Measurements from ENCODE around the gene PTPN23.

PTPN23 gene

DNA sequence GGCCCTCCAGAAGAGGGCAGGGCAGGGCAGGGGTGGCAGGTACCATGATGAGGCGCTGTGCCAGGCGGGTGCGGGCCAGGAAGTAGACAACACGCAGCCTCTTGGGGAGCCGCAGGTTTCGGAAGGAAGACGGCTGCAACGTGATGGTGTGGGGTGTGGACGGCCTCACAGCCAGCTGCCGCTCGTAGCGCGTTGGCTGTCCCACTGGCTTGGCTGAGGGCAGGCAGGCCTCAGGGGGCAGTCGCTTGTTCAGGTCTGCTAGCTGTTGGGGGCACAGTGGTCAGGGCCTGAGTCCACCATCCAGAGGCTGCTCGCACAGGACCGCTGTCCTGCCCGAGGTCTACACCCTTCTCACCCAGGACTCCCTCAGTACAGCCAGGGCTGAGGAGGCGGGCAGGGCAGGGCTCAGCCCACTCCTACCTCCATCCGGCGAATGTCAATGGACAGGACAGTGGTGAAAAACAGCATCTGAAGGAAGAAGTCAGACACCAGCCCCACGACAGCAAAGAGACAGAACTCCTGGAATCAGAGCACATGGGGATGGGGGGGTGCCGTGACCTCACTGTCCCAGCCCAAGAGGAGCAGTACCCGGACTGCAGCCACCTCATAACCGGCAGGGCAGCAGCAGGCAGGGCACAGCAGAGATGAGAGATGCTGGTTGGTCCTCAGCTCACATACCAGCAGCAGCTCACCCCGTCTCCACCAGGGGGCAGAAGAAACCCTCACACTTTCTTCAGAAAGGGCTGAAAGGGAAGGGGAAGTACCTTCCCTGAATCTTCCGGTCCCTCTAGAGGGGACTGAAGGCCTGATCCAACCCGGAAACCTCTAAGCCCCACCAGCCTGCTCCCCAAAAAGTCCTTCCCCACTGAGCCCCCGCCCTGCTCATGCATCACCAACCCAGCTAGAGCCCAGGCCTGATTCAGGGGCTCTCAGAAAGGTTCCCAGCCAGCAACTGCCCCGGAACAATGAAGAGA is 40.0 kb downstream of the PTPN23 start:
- peak; percentile 87 for DNase-seq (ENCODE audit: low spot score)

DNA sequence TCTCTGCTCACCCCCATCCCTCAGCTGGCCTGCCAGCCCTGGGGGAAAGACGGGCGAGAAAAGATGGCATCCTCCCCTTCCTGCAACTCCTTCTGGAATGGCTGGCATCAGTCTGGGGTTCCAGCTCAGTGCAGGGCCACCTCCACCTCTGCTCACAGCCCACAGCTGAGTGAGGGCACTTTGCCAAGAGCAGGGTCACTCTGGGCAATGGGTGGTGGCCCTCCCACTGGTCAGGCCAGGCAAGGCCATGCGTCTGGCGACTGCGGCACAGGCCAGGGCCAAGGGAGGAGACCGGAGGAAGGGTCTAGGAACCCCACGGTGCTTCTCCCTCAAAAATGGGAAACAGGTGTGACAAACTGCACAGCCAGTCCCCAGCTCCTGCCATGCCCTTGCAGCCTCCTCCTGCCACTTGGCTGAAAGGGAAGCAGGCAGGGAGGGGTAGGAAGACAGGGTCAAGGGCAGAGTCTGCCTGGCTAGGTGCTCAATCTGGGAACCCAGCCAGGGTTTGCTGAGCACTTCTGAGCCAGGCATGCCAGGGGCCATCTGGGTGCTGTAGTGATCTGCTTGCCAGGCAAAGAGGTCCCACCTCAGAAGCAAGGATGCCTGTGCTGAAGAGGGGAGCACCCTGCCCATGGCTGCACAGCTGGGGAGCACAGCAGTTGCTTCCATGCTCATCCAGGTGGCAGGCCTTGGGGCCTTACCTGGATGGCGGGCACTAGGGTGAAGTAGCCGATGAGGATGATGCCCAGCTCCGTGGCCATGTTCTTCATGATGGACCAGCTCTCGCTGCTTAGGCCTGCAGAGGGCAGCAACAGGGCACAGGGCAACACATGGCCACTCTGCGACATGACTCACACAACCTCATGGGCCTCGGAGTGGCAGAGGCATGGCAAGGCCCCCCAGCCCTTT is 41.2 kb downstream of the PTPN23 start:
- DNase-seq (ENCODE audit: low spot score): peak; percentile 54

DNA sequence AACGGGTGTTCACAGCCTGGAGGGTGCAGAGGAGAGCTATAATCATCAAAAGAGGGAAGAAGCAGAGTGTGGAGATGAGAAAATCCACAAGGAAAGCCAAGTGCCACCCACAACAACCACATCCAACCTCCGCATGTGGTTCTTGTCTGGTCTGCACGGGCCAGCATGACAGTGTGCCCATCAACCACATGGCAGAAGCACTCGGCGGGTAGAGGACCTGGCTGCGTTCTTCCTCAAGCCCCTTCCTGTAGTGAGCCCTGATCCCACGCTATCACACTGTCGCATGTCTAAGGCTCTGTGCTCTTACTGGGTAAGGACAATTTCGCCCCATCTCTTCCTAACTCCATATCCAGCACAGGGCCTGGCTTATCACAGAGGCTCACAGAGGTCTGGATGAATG is 41.9 kb downstream of the PTPN23 start:
- no peak for DNase-seq (ENCODE audit: low spot score)

DNA sequence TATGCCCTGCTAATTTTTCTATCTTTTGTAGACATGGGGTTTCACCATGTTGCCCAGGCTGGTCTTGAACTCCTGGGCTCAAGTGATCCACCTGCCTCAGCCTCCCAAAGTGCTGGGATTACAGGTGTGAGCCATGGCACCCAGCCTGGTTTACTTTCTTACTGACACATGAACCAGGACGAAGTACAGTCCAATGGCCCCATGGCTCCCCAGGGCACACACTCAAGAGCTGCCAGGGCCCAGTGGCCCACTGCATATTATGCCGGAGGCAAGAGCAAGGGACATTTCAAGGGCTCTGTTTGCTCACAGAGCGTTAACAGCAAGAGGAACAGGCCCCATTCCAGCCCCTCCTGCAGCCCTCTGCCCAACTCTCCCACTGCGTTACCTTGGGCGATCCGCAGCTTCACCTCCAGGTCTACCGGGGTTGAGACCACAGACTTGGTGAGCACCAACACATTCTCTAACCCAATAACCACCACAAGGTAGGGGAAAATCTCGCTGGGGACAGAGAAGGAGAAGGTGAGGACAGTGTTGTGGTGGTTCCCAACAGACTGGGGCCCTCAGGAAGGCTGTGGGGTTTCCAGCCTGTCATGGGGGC is 42.8 kb downstream of the PTPN23 start:
- DNase-seq (ENCODE audit: low spot score): no peak

DNA sequence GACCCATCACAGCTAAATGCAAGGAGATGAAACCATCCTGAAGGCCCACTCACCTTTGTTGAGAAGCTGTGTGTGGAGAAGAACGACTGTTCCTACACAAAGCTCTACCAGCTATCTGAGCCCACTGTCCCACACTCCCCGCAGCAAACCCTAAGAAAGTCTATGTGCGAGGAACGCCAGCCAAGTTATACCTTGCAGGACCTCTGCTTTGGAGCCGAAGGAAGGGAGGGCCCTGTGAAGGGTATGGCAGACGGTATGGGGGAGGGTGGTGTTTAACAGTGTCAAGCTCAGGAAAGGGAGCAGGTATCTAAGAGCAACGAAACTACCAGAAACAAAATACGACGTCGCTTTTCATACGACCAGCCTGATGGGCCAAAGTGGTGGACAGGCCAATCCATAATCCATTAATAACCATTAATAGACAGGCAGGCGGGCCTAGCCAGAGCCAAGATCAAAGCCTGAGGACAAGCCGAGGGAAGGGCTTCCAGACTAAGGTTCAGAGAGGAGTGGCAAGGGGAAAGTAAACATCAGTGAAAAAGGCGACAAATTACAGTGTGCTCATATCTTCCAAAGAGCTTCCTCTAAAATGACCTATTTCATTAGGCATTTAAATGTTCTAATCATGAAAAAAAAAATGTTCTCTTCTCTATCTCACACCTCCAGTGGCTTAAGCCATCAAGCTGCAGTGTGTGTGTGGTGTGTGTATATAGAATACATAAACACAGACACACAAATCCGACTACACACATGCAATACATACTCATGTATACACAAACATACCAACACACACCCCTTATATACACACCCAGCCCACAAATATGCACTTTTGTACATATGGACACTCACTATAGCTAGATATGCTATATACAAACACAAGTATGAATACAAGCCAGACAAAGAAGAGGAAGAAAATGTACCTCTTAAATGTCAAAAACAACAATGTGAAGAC is 43.9 kb downstream of the PTPN23 start:
- DNase-seq (ENCODE audit: low spot score): no peak

DNA sequence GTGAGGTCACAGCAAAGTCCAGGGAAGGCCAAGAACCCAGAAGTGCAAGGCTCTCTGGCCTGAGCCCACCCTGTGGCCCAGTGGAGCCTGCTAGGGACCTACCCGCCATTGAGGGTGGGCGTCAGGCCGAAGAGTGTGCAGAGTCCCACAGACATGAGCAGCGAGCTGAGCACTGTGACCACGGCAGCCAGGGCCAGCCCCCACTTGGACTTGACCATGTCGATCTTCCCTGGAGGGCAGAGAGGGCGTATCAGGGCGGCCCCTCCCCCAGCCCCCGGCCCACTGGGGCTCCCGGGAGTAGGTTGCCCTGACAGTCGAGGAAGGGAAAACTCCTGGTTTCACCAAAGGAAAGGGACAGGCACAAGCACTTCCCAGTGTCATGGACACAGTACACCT is 44.6 kb downstream of the PTPN23 start:
- DNase-seq (ENCODE audit: low spot score): no peak

DNA sequence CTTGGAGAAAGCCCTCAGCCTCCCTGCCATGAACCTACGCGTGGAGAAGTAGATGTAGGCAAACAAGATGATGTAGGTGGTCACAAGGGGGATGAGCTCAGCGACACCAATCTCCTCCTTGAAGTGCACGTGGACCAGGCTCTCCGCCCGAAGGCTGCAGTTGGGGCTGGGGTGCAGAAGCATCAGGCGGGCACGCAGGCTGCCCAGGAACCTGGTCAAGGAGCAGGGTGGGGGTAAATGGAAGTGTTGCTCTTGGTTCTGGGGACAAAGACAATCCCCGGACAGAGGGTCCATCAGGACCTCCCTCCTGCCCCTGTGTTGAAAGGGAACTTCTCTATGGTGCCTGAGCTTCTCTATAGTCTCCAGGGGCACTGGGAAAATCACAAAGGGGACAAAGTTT is 45.1 kb downstream of the PTPN23 start:
- DNase-seq (ENCODE audit: low spot score): no peak

DNA sequence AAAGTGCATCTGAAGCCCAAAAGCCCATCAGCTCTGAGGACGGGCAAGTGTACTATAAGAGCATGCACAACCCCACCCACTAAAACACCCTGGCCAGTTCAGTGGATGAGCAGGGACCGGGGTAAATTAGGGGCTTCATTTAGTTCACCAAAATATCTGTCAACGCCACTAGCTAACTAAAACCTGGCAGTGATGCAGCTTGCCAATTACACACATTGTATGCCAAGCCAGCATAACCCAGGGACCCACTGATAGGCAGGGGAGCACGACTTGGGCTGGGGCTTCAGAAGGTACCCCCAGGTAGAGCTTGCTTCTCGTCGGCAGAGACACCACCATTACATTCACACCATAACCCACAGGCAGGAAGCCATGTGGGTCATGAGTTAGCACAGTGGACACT is 47.0 kb downstream of the PTPN23 start:
- no peak for DNase-seq (ENCODE audit: low spot score)

DNA sequence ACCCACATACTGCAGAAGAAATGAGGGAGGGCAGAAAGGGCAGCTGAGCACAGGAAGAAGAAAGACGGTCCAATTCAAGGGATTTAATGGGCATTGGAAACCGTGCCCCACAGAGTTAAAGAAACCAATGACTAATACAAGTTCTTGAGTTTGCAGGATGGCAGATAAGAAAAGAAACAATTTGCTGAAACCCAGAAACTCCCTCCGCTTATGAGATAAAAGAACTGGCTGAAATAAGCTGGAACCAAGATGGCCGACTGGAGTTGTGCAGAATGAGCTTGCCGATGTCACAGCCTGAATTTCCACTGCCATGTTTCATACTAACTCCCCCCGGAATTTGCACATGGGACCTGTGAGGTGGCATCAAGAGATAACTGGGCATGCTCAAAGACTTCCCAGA is 47.8 kb downstream of the PTPN23 start:
- no peak for DNase-seq (ENCODE audit: low spot score)

DNA sequence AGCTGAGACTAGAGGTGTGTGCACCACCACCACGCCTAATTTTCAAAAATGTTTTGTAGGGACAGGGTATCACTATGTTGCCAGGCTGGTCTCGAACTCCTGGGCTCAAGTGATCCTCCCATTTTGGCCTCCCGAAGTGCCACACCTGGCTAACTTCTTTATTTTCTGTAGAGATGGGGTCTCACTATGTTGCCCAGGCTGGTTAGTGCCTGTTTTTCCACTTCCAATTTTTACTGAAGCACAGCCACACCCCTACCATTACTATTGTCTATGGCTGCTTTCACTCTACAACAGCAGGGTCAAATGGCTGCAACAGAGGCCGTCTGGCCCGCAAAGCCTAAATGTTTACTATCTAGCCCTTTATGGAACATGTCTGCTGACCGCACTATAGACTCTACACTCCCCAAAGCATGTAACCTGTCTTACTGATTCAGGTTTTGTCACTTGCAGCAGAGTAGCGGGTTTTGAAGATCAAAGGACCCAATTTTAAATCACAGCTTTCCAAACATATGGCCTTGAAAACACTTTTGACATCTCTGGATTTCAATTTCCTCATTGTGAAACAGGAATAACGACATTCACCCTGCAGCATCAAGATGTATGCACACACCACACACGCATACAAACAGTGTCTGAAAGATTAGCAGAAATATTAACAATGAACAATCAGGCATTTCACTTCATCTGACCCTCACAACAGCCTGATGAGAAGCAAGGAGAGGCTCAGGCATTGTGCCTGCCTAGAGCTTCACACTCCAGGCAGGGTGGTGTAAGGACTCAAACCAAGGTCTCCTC is 48.9 kb downstream of the PTPN23 start:
- no peak for DNase-seq (ENCODE audit: low spot score)

DNA sequence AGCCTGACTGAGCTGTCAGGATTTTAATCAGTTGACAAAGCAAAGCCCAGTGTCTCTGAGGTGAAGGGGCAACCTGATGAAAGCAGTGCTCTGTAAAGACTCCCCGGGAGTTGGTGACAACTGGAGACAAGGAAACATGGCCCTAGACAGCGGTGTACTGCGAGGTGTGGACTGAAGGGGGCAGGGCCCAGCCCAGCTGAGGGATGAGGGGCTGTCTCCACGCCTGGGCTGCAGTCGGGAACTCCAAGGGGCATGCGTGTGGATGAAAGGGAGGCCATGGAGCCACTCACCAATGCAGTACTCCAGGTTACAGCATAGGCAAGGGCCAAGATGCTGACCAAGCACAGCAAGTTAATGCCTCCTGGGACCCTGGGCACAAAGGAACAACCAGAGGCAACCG is 49.8 kb downstream of the PTPN23 start:
- DNase-seq (ENCODE audit: low spot score): no peak

DNA sequence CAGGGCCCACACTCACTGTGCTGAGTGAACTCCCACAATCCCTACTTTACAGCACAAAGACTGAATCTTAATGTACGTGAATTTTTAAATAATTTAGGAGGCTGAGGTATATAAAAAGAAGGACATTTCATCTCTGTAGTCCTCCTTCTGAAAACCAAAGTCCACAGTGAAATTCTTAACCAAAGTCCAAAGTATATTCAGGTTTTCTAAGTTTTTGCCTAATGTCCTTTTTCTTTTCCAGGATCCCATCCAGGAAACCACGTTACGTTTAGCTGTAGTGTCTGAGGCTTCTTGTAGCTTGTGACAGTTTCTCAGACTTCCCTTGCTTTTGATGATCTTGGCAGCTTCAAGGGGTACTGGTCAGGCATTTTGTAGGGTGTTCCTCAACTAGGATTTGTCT is 50.4 kb downstream of the PTPN23 start:
- no peak for DNase-seq (ENCODE audit: low spot score)

DNA sequence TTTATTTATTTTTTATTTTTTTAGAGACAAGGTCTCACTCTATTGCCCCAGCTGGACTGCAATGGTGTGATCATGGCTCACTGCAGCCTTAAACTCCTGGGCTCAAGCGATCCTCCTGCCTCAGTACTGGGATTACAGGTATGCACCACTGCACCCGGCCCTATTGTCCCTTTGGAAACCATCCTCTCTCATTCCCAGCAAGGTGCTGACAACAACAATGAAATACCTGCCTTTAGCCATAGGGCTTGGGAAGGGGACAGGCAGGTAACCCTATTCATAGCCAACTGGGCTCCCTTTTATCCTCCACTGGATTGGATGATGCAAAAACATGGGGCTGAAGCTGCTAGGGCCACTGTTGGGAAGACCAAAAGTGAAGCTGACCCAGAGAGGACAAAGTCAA is 51.9 kb downstream of the PTPN23 start:
- DNase-seq (ENCODE audit: low spot score): no peak

DNA sequence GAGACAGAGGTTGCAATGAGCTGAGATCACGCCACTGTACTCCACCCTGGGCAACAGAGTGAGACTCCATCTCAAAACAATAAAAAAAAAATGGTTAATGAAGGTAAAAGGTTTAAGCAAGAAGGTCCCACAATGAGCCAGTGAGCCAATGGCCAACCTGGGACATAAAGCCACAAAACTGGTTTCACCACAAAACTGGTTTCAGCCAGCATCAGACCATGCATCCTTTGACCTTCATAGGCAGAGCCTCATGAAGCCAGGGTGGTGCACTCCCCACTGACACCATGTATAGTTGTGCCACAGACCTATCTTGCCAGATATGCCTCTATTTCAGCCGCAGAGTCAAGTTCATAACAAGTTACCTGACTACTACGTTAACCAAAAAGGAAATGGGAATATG is 53.0 kb downstream of the PTPN23 start:
- no peak for DNase-seq (ENCODE audit: low spot score)

DNA sequence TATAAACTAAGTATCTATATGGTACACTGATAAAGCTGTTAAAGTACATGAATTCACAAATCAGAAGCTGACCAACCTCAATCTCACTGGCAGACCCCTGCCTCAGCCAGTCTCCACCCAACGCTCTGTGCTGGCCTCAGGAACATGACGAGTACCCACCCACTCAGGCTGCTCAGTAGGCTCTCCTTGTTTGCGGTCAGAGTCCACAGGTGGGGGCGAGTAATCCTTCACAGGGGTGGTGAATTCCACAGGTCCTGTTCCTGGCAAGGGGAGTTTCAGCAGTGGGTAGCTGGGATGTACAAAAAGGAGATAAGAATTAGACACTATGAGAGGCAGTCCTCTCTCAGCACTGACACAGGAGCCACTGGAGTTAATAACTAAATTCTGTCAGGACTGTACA is 54.0 kb downstream of the PTPN23 start:
- no peak for DNase-seq (ENCODE audit: low spot score)

DNA sequence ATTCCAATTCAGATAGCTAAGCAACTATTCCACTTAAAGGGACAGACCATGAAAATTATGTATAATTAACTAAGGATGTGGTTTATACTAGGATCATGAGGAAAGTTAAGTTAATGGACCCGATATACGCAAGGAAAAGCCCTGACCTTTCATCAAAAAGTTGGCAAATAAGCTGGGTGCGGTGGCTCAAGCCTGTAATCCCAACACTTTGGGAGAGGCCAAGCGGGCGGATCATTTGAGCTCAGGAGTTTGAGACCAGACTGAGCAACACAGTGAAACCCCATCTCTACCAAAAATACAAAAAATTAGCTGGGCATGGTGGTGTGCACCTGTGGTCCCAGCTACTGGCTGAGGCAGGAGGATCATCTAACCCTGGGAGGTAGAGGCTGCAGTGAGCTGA is 55.4 kb downstream of the PTPN23 start:
- DNase-seq (ENCODE audit: low spot score): no peak

DNA sequence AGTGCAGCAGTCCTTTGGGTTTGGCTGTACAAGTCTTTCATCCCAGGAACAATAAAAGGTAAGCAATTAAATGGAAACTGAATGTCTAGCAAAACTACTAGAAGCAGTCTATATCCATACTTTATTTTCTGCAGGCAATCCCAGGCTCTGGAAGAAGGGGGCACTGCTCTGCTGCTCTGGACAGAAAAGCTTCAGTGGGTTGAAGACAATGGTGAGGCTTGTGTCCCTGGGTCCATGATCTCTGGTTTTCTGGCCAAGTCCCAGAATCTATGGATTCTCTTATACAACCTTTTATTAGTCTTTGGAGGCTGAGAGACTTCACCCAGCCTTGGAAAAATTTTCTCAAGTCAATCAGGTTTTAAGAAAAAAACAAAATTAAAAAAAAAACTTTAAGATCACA is 59.3 kb downstream of the PTPN23 start:
- no peak for DNase-seq (ENCODE audit: low spot score)

DNA sequence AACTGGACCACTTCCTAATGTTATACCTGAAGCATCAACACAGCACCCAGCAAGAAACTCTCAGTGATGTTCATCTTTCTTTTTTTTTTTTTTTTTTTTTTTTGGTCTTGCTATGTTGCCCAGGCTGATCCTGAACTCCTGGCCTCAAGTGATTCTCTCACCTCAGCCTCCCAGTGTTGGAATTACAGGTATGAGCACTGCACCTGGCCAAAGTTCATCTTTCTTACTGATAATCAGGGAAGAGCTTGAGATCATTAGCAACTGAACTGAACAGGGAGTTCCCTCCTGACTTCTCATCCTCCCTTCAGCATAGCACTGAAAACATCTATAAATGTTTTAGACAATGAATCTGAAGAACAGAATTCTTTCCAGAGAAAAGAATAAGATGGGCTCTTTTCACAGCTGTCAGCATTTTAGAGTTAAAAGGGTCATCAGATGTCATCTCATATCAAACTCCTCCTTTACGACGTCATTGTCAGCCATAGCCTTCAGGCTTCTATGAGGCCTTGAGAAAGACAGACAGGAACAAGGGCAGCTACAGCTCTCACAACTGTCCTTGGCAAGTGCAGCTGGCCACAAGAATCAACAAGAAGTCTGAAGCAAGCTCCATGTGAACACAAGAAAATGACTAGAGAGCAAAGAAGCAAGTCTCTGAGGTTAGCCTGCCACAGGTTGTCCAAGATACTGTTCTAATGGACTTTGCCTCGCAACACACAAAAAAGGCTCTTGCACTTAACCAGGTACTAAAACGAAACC is 61.2 kb downstream of the PTPN23 start:
- DNase-seq (ENCODE audit: low spot score): no peak

DNA sequence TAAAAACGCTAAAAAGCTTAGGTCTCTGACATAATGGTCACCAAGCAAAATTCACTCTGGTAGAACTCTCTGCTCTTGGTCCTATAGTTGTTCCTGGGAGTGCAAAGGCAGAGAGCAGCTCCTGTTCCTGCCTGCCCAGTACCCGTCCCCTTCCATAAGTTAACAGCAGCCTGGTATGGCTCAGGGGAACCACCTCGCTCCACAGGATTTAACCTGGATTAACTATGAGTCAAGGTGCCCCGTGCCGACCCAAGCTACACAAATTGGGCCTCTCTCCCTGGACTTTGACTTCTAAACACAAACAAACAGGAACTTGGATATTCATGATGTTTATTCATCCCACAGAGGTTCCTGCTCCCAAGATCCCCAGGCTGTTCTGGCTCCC is 62.8 kb downstream of the PTPN23 start:
- DNase-seq (ENCODE audit: low spot score): no peak

DNA sequence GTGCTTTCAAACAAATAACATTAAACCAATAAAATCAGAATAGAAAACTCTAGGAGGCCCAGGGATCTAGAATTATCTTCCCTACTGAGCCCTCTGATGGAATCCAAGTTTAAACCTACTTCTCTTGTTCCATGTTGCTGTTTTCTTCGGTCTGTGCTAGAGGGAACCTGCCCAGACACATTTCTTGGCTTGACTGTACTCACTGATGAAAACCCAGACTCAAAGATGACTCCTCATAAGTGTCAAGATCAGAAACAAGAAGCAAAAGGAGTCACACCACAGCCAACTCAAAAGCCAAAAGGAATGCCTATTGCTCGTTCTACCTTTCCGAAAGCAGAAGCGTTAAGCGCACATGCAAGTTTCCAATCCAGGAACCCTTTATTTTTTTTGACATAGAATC is 63.3 kb downstream of the PTPN23 start:
- no peak for DNase-seq (ENCODE audit: low spot score)

All from RKO (cell line).